ENCODE measurements around the gene CTDSPL2.
"Not testable (repeated sequence)": the region's sequence is repeated elsewhere in the genome, so short reads cannot be mapped to it uniquely, and the experiment has no call there.

Gene CTDSPL2

DNA sequence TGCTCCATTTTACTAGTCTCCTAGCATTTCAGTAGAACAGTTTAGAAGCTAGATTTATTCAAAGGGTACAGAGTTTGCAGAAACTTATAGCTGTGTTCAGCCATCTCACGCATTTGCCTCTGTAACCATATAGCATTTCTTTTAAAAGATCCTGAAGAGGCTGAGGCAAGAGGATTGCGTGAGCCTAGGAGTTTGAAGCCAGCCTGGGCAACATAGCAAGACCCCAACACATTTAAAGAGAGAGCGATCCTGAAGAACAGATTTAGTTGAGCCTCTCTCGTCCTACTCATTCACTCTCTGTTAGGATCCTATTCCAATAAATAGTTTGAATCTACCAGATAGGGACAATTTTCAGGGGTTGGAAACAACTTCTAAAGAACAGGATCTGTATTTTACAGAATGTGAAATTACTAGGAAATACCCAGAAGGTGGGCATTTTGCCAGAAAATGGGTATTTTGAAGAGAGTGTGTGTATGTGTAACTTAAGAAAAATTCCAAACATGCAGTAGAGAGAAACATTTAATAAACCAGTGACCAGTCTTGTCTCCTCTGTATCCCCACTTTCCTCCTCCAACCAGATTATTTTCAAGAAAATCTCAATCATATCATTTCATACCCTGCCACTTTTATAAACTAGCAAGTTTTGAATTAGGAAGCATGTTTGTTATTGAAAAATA lies 114.0 kb downstream of the CTDSPL2 start:
- no peak for DNase-seq (ENCODE audit: low spot score)

DNA sequence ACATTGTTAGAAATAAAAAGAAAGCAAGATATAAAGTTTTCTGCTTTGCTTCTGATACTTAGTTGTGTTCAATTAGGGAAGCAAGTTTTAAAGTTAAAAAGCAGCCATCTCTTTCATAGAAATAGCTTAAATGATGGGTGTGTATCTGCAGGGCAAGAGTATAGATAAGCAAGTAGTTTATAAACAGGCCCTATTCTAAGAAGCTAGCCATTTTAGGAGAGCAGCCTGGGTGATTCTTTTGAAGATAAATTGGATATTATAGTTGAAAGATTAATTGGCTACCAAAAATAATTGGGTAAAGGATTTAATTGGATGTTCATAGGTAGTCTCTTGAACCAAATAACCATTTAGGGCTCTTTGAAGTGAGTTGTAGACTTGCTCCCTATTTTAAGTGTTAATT lies 115.2 kb downstream of the CTDSPL2 start:
- no peak for DNase-seq (ENCODE audit: low spot score)

DNA sequence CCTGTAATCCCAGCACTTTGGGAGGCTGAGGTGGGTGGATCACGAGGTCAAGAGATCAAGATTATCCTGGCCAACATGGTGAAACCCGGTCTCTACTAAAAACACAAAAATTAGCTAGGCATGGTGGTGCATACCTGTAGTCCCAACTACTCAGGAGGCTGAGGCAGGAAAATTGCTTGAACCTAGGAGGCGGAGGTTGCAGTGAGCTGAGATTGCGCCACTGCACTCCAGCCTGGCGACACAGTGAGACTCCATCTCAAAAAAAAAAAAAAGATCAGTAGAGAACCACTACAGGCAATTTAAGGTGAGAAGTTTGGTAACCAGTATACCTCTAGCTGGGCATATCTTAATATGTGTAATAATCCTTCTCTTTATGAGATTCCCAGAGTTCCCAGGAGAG lies 117.3 kb downstream of the CTDSPL2 start:
- DNase-seq (ENCODE audit: low spot score): not testable (repeated sequence)

DNA sequence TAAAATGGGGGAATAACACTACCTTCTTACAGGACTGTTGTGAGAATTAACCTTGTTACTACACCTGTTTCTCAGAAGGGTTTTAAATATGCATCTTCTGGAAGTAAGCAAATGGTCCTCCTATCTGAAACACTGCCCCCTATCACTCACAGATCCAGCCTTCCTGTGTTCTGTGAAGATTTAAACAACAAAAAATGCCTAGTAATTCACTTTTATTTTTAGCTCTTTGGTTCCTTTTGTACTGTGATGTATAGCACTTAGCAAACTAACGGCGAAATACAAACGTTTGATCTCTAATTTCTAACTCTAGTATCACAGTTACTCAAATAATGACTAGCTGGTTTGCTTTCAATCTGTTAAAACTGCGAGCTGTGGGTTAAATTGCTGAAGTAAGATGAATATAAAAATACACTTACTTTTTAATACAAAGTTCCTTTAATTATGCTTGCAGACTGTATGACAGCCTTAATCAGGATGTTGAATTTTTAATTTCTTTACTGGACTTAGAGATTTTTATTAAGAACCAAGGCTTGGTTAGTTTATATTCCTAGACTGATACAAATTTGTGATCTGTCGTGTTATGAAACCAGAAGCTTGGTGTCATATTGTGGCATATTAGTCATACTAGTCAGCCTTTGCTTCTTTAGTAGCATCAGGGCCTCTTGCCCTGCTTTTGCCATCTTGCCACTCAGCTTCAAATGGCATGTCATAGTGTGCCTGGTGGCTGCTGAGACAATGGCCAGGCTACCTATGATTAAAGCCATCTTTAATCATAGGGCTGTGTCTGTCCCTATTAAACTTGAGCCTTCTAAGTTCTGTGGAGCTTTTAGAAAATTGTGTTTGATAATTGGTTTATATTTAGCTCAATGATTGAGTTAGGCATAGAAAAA lies 118.7 kb downstream of the CTDSPL2 start:
- DNase-seq (ENCODE audit: low spot score): no peak

DNA sequence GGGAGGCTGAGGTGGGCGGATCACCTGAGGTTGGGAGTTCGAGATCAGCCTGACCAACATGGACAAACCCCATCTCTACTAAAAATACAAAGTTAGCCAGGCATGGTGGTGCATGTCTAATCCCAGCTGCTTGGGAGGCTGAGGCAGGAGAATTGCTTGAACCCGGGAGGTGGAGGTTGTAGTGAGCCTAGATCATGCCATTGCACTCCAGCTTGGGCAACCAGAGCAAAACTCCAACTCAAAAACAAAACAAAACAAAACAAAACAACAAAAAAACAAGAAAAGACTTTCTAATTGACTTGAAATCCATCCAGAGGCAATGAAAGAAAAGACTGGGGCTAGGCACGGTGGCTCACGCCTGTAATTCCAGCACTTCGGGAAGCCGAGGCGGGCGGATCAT lies 121.7 kb downstream of the CTDSPL2 start:
- not testable (repeated sequence) for DNase-seq (ENCODE audit: low spot score)

DNA sequence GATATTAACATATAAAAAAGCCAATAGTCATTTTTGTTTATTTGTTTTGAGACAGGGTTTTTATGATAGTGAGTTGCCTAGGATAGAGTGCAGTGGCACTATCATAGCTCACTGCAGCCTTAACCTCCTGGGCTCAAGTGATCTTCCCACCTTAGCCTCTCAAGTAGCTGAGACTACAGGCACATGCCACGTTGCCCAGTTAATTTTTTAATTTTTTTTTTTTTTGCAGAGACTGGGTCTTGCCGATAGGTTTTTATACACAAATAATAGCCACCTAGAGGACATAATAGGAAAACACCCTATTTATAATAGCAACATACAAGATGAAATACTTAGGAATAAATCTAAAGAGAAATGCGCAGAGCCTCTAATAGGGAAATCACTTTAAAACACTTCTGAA lies 122.8 kb downstream of the CTDSPL2 start:
- DNase-seq (ENCODE audit: low spot score): no peak

DNA sequence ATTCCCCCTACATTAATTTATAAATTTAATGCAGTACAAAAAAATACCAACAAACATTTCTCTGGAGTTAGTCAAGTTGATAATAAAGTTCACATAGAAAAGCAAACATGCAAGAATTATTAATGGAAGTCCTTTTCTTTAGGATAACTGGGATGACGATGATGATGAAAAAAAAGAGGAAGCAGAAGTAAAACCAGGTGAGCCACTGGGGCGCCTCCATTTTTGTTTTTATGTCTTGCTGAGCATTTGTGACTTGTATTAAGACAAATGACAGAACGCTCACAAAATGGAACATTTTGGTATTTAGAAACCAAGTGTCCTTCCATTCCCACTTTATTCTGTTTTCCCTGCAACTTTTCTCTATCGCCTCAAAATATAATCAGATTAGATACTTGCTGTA lies 123.3 kb downstream of the CTDSPL2 start:
- no peak for DNase-seq (ENCODE audit: low spot score)

DNA sequence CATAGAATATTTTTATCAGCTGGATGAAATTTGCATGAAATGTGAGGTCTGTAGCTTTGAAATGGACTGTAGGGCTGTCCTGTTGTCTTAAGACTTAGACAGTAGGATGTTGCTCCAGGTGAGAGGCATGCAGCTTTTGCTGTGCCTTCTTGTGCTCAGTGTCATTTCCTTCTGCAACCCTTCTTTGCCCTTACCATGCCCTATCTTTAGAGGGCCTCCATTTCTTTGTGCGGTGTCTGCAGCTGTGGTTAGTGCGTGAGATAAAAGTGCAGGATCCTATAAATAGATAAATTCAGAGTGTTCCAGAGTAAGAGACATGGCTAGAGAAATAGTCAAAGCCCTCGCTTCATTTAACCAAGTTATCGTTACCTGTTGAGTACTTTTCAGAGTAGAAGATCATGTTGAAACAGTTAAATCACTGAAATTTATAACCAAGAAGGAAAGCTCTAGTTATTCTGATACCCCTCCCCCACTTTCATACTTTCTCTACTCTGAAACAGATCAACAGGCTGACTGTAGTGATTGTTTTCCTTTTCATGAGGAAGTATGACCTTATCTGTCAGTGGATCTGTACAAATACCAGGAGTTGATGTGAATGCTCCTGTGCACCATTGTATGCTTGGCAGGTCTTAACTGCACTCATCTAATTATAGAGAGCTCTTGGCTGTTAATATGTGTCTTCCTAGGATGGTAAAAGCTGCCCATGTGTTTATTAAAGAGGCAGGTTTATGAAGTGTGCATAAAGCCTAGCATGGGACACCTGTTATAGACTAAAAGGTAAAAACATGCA lies 127.7 kb downstream of the CTDSPL2 start:
- no peak for DNase-seq (ENCODE audit: low spot score)

DNA sequence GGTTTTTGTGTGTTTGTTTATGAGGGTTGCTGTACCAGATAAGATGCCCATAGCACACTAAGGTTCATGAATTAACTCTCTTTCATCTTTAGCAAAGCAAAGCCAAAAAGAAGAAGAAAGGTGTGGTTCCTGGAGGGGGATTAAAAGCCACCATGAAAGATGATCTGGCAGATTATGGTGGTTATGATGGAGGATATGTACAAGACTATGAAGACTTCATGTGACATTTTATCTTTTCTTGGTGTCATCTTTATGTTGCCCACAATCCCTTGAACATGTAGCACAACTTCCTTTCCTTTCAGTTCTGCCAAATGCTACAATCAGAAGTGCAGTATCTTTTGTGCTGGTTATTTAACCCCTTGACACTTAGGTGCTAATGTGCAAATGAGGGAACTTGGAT lies 133.5 kb downstream of the CTDSPL2 start:
- not testable (repeated sequence) for DNase-seq (ENCODE audit: low spot score)

DNA sequence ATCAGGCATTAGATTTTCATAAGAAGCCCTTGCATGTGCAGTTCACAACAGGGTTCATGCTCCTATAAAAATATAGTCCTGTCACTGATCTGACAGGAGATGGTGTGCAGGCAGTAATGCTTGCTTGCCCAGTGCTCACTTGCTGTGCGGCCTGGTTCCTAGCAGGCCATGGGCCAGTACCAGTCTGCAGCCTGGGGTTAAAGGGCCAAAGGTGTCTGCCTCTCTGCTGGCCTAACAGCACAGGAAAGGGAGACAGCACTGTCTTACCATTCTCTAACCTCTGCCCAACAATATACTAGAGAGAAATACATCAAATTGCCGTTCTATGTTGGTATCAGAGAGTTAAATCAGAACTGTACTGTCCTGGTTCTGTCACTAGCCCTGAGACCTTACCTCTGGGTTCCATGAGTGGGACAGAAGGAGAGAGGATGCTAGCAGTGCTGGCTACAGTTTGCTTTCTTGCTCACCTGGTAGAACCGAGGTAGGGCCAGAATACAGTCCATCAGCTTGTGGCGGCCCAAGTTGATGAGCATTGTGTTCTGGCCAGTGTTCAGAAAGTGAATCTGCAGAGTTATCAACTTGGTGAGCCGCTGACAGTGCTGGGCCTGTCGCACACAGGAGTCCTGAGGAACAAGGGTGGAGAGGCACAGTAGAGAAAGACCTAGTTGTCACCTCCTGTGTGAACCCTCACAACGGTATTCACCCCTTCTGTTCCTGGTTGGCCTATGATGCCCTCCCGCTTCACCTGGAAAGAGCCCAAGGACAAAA lies 138.1 kb downstream of the CTDSPL2 start:
- no peak for DNase-seq (ENCODE audit: low spot score)

DNA sequence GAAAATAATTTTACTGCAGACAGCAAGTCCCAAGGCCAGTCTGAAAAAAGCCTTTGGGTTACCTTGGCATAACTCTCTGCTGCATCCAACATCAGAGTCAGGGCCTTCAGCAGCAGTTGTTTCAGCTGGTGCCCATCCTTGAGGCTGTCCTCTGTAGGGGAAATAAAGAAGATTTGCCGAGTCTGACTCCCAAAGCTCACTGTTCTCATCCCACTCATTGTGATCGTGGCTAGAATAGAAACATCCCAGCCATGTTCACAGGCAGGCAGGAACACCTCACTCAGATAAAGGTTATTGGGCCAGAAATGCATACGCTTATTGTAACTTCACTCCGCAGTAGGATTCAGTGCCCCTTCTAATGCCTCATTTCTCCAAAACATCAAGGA lies 138.7 kb downstream of the CTDSPL2 start:
- DNase-seq (ENCODE audit: low spot score): no peak

DNA sequence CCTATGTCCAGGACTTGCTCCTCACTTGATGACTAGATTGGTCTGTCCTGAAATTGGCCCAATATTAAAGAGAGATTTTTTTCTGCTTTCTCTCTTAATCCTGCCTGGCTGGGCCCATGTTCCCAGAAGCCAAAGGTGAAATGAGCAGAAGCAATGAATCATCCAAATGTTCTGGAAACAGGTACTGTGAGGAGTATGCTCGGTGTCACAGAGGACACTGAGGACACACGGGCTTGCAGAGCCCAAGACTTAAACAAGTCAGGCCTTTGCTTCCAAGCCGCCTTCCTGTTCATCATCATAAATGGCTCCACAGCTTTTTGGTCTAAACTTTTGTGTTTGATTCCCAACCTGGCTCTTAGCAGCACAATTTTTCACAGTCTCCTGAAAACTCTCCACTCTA lies 140.9 kb downstream of the CTDSPL2 start:
- no peak for DNase-seq (ENCODE audit: low spot score)

DNA sequence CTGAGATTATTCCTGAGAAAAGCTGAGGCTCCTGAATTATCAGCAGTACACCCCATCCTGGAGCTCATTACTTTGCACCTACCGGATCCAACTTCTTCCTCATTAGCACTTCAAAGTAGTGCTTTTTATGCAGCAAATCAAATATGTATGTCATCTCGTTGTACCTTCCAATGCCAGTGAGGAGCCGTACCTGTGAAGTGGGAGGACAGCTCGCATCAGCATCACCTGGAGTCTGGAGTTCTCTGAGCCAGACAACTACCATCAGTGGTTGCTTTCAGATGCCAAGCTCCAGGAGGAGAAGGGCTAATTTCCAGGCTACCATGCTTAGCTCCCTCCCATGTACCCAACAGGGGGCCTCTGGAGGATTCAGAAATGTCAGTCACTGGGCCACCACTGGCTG lies 141.9 kb downstream of the CTDSPL2 start:
- DNase-seq (ENCODE audit: low spot score): no peak

DNA sequence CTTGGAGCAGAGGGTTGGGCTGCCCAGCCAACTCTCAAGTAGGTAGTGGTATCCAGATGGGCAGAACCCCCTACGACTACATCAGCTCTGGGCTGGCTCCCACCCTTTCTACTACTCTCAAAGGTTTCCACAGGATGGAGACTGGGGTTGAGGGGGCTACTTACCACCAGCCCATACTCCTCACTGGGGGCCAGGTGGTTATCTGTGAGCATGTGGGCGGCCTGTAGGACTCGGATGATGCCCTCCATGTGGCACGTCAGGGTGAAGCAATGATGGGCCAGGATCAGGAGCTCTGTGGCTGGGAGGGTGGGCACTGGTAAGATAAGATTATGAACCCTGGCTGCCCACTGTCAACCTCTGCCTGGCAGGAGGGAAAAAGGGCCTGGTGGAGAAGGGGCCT lies 142.9 kb downstream of the CTDSPL2 start:
- no peak for DNase-seq (ENCODE audit: low spot score)

DNA sequence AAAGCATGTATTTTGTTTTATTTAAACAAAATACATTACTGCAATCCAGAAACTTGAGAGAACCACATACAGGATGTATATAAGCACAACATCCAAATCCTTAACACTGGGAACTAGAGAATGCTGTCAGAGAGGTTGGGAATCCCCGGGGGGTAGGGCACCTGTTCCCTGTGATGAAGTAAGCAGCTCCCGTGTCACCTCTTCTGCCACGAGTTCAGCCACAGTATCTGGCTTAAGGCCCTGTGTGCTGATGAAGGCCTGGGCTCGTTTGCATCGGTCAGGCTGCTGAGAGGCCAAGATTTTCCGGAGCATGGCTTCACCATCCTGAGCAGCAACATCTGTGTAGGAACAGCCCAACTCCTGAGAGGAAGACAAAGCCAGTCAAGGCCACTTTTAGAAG lies 146.0 kb downstream of the CTDSPL2 start:
- no peak for DNase-seq (ENCODE audit: low spot score)

DNA sequence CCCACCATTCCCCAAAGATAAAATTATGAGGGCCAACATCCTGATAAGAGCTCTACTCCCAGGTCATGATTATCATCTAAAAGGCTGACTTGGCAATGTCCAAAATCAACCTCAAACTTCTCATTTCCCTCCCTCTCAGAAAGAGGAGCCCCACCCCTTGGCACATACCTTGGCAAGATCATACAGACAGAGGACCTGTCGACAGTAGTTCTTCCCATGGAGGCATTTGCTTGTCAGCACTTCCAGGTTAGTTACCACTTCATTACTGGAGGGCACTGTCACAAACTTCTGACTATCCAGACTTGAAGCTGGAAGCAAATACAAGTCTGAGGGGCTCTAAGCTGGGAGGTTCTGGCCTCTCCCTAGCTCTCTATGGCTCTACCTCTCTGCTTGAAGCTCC lies 147.3 kb downstream of the CTDSPL2 start:
- DNase-seq (ENCODE audit: low spot score): no peak

Data from iPS-NIHi11 (cell line).